DMS53 treated with DMSO at 0.1 percent for 48 hours (cell line): ENCODE results near the gene GLOD4.
"Not testable (repeated sequence)": the region's sequence is repeated elsewhere in the genome, so short reads cannot be mapped to it uniquely, and the experiment has no call there.

Source experiments
- DNase-seq: peaks from one replicate; lab custom pipeline; 2025; ENCODE audit not compliant: unreplicated experiment; lab: John Stamatoyannopoulos, UW

Gene GLOD4, protein sequence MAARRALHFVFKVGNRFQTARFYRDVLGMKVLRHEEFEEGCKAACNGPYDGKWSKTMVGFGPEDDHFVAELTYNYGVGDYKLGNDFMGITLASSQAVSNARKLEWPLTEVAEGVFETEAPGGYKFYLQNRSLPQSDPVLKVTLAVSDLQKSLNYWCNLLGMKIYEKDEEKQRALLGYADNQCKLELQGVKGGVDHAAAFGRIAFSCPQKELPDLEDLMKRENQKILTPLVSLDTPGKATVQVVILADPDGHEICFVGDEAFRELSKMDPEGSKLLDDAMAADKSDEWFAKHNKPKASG

DNA sequence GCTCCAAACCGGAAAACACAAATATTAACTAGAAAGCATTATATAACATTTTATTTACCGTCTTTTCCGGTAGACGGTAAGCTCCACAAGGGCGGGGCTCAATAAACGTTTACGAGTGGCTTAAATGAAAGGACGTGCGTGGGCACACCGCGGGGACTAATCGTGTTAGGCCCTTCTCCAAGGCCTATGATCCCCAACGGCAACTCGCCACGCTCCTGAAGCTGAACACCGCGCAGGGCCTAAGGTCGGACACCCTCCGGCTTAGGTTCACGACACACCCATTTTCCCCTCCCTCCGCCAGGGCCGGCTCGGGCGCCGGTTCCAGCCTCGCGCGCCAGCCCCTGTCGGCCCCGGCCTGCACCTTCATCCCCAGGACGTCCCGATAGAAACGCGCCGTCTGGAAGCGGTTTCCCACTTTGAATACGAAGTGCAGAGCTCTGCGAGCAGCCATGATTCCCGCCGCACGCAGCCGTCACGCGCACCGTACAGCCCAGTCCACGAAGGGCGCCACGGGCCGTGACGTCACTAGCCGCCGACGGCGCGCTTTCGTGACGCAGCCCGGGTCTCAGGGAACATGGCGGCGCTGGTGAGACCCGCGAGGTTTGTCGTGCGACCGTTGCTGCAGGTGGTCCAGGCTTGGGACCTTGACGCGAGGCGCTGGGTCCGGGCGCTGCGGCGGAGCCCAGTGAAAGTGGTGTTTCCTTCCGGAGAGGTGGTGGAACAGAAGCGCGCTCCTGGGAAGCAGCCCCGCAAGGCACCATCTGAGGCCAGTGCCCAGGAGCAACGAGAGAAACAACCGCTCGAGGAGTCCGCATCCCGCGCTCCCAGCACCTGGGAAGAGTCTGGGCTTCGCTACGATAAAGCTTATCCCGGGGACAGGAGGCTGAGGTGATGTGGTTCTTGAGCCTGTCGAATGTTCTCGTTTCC, at the start of gene GLOD4, which contains the start of gene MRM3:
TSS of gene GLOD4 (minus strand) at position 476 of the 927 bp plus-strand sequence. CDS start at position 451, 25 bp downstream.
TSS of gene MRM3 (plus strand) at position 549 of the 927 bp plus-strand sequence. CDS start at position 575, 26 bp downstream.
- DNase-seq: peak; percentile 42

DNA sequence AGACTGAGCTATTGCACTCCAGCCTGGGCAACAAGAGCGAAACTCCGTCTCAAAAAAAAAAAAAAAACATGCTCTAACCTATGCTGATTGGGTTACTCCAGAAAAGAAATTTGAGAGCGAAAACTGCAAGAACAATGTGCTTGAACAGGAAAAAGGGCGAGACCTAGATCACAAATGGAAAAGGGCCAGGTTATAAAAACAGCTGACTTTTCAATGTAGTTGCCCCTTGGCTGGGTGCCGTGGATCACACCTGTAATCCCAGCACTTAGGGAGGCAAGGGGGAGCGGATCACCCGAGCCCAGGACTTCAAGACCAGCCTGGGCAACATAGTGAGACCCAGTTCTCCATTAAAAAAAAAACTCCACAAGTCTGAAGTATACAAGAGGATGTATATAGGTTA, 48.9 kb upstream of the GLOD4 start:
- DNase-seq: no peak

DNA sequence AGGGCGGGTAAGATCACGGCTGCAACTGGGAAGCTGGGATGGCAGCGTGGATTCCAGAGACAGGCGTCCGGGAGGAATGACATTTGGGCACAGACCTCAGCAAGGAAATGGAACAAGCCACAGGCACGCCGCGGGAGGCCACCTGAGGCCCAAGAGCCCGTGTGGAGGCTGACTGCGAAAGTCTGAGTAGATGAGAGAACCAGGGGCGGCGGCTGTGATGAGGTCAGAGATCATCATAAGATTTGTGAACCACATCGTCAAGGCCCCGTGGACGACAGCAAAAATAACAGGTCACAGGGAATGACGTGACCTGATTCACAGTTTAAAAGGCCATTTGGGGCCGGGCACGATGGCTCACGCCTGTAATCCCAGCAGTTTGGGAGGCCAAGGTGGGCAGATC, 48.3 kb upstream of the GLOD4 start:
- DNase-seq: no peak

DNA sequence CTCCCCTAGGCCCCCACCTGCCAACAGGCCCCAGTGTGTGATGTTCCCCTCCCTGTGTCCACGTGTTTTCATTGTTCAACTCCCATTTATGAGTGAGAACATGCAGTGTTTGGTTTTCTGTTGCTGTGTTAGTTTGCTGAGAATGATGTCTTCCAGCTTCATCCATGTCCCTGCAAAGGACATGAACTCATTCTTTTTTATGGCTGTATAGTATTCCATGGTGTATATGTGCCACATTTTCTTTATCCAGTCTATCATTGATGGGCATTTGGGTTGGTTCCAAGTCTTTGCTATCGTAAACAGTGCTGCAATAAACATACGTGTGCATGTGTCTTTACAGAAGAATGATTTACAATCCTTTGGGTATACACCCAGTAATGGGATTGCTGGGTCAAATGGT, 47.5 kb upstream of the GLOD4 start:
- not testable (repeated sequence) for DNase-seq

DNA sequence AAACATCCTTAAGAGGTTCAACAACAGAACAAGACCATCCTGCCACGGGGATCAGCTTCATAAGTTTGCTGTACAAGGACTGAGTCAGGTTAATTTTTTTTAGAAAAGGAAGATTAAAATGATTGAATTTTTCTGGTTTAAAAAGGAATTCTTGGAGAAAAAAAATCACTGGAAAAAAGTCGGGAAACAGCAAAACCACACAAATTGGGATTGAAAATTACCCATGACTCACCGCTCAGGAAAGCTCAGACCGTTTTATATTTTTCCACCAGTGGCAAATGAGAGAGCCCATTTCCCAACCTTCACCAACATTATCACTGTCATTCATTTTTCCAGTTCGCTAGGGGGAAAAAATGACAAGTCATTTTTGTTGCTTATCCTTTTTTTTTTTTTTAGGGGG, 46.7 kb upstream of the GLOD4 start:
- no peak for DNase-seq

DNA sequence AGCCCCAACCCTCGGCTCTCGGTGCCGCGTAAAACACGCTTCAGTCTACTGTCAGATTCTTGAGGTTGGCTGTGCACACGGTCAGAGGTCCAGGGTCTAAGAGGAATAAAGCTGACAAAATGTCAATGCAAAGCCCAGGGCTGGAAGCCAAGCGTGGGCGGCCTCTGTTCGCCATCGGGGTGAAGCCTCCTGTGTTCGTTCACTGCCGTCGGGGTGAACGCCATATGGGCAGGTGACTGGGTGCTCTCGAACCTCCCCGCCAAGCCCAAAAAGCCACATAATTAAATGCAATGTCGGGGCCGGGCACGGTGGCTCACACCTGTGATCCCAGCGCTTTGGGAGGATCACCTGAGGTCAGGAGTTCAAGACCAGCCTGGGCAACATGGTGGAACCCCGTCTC, 44.7 kb upstream of the GLOD4 start:
- no peak for DNase-seq

DNA sequence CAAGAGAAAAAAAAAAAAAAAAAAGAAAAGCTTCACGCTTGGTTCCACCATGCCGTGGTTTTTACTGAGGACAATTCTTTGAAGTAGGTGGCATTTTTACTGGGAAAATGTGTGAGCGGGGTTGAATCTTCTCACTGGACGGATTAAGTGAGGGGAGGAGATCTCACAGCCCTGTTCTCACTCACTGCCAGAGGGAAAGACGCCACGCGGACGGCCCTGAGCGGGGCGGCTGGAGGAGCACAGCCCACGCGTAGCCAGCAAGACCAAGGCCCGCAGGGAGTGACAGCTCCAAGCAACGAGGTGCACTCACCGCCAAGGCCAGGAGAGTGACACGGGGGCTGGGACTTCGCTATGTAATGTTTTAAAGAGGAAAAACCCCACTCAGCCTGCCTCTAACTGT, 43.1 kb upstream of the GLOD4 start:
- DNase-seq: no peak

DNA sequence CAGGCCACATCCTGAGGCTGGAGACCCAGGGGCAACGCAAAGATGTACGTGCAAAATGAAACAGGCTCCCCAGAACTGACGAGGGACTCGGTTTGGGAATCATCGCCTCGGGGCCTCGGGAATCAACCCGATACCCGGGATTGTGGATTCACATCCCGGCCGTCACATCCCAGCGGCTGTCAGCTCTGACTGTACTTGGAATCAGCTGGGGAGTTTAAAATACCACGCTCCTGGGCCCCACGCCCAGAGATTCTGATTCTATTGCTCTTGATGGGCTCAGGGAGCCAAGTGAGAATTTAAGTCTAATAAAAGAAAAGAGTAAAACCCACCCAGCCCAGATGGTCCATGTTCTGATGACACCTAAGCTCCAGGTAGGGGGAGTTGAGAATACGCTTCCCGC, 42.3 kb upstream of the GLOD4 start:
- DNase-seq: no peak

DNA sequence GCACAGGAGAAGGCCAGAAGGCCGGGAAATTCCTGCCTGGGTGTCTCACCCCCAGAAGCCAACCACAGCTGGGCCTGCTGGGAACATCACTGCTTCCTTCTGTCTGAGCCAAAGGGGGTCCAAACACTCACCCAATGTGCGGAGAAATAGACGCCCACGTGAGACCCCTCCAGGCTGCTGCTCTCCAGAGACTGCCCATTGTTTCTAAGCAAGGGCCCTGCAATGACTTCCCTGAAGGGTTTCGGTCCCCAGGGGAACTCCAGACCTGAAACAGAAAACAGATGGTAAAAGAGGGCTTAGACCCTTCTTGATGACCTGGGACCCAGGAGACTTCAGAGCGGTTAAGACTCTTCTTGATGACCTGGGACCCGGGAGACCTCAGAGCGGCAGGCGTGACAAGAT, 41.4 kb upstream of the GLOD4 start:
- DNase-seq: no peak

DNA sequence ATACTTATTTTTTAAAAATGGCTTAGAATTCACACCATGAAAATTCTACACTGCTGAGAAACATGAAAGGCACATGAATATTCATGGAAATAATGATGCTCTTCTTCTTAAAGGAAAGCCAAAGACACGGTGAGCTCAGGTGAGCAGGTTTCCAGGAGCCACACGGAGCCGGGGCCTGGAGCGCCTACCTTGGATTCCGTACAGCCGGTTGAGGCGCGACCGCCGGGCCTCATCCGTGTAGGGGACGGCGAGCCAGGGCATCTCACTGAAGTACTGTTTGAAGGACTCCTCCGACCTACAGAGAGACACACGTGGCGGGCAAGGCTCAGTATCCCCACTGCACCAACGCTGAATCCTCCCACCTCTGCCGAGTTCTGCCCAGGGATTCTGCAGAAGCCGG, 37.2 kb upstream of the GLOD4 start:
- DNase-seq: no peak

DNA sequence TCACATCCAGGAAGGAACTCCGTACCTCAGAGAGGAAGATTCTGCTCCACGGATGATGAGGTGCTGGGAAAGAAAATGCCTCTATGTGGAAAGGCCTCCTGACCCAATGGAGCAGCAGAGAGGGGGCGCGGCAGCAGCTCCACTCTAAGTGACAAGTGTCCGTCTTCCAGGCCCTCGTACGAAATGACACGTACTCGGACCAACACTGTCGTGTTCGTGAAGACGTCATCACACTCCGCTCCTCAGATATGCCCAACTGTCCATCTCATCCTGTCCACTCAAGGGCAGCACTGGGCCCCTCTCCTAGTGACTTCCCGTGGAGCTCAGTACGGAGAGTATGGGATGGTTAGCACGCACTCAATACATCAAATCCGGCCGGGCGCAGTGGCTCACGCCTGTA, 32.3 kb upstream of the GLOD4 start:
- DNase-seq: no peak

DNA sequence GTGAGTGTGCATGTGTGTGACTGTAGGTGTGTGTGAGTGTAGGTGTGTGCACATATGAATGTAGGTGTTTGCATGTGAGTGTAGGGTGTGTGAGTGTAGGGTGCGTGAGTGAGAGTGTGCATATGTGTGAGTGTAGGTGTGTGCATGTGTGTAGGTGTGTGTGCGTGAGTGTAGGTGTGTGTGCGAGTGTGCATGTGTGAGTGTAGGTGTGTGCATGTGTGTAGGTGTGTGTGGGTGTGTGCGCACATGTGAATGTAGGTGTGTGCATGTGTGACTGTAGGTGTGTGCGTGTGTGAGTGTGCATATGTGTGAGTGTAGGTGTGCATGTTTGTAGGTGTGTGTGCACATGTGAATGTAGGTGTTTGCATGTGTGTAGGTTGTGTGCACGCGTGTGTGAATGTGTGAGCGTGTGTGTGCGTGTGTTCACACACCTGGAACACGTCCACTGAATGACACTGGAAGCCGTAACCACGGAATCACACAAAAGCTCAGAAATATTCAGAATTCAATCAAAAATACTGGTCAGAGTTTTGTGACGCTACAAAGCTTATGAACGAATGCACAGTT, 30.6 kb upstream of the GLOD4 start:
- no peak for DNase-seq

DNA sequence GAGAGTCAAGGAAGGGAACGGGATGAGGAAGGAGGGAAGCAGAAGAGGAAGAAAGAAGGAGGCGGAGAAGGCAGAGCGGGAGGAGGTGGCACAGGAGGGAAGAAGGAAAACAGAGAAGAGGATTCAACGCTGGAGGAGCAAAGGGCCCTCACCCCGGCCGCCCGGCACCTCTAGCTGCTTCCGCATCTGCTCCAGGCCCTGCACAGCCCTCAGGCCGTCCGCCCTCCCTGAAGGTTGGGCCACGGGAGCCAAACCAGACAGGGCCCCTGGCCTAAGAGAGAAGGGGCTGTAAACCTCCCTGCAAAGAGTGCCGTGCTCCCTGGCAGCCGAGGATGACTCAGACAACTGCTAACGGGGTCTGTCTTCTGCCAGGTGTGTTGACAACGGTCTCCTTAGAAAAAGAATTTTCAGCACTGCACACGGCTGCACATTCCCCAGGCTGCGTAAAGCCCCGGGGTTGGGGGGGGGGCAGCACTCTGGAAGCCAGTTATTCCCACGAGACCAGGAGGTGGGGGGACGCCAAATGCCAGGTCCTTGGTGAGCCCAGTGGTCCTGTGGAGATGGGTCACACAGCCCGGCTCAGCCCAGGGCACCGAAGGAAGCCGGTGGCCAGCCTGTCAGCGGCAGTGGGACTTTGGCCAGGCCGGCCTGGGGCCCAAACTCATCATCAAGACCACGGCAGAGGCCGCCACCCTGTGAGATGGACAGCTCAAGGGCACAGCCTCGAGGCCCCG, 29.1 kb upstream of the GLOD4 start:
- no peak for DNase-seq

DNA sequence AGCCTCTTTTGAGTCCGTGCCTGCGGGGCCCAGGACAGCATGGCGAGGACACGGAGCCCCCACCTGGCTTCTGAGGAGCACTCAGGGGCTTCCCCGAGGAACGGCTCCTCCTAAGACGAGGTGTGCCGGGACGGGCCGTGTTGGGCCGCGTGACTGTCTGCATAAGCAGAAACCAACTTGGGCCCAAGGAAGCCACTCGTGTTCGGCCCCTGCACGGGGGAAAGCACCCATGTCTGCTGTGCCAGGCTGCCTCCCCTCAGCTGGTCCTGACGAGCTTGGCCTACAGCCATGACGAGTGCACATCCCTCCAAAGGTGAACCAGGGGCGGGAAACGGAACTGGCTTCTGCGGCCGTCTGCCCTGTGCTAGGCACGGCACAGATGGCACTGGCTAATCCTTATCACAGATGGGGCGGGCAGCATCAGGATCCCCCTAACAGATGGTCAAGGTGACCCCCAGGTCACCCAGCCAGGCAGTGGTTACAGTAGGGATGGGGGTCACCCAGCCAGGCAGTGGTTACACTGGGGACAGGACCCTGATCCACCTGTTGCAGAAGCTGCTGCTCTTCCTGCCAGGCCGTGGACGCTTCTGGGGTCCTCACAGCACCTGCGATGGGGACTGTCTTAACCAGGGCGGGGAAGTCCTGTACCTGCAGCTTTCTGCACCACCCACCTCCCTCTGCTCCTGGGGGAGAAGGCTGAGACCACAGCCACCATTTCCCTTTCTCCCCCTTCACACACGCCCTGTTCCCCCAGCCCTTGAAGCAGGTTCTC, 25.6 kb upstream of the GLOD4 start:
- DNase-seq: no peak

DNA sequence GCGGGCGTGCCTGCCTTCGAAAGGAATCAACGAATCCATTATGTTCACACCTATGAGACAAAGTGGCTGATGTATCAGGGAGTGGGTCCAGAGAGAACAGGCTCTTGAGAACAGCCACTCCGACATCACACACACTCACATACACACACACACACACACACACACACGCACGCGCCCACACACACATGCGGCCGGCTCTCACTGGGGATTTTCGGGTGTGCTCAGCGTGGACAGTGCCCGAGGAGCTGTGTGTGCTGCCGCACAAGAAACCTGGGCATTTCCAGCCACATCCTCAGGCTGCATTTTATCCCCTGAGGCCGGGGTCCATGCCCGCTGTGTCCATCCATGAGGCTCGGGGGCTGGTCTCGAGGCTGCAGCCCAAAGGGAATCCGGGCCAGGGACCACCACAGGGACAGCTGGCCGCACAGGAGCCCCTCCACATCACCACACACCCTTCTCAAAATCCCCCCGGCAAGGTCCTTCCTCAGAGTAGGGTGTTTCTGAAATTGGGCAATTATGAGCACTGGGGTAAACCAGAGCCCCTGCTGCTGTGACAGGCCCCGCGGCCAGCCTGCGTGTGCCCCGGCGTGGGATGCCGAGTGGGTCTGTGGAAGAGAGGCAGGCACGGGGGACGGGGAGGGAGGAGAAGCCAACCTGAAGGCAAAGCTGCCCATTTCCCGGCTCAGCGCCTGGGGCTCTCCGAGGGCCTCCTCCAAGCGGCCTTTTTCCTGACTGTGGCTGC, 24.9 kb upstream of the GLOD4 start:
- no peak for DNase-seq

DNA sequence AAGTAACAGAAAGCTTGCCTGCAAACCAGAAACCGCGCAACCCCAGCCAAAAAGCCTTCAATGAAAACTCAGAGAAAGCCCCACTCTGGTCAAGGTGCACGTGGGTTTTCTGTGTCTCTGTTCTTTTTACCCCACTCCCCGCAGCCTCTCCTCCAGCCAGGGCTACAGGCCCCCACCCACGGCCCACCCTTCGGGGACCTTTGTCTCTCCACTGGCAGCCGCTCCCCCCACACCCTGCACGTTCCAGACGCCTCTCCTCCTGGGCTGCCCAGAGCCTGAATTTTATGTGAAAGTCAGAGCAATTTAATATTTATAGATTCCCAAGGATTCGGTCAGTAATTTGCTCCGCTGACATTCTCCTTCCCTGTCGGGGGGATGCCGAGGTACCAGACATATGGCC, 24.3 kb upstream of the GLOD4 start:
- no peak for DNase-seq

DNA sequence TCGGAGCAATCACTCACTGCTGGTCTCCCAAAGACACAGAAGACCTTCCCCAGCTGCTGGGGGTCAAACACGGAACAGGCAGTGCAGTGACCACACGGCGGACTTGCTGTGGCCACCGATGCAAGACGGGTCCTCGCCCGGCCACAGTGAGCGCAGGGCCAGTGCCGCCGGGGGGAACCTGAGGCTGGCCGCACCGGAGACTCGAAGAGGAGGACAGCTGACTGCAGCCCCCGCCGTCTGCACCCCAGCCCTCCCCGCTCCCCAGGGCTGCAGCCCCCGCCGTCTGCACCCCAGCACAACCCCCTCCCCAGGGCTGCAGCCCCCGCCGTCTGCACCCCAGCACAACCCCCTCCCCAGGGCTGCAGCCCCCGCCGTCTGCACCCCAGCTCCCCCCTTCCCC, 23.8 kb upstream of the GLOD4 start:
- not testable (repeated sequence) for DNase-seq

DNA sequence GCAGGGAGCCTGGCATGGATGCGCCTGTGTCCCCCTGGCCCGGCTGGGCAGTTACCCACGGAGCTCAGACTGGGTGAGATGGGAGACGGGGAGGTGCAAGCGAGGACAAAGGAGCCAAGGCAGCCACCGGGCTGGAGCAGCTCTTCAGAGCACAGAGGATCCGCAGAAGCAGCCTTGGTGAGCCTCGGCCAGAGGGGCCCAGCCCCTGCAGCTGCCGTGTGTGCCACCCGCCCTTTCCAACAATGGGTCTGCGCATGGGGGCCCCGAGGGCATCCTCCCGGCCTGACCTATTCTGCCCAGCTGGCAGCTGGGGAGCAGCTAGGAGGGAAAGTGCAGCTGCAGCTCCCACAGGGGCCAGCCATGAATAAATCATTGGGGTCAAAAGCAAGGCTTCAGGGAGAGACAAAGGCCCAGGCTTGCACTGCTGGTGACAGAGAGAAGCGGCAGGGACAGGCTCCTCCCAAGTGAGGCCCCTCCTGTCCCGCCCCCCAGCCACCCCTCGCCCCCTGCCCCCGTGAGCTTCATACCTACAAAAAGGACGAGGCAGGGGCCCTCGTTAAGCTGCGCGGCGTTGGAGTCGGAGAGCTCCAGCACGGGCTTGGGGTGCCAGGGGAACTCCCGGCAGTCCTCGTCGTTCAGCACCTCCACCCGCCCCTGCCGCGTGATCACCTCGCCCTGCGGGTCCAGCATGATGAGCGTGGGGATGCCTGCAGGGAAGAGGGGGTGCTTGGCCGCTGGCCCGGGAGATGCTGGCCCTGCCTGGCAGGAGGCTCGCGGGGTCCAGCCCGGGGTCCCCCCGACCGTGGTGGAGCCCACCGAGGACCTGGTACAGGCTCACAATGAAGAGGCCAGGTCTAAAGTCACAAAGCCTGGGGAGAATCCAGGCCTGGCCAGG, 22.7 kb upstream of the GLOD4 start:
- DNase-seq: no peak
